ENCODE measurements around the gene IPO11.
"Not testable (repeated sequence)": the region's sequence is repeated elsewhere in the genome, so short reads cannot be mapped to it uniquely, and the experiment has no call there.

GRCh38 chr5:62520812-62521211, 108.2 kb downstream of the IPO11 start:
- not testable (repeated sequence) for TF ChIP-seq CTCF (IDR thresholded peaks at IDR 0.05 in 4 of 5, conservative IDR thresholded peaks at IDR 0.05 in 1 of 5); POLR2A (IDR thresholded peaks at IDR 0.05)
